Activated CD4-positive, alpha-beta T cell treated with anti-CD3 and anti-CD28 coated beads, Interleukin-2, amount 50 U/mL, for 4 hours (primary cell): Measurements from ENCODE around the gene GP9.
"Not testable (repeated sequence)": the region's sequence is repeated elsewhere in the genome, so short reads cannot be mapped to it uniquely, and the experiment has no call there.

Experiments
- DNase-seq, 2 experiments: peaks; one replicate each; pipeline ENCODE4 v3.0.0-alpha.2; 2020

GP9 gene

GRCh38 chr3:129081503-129081902 lies 20.9 kb downstream of the GP9 start:
- no peak for DNase-seq

- no peak for DNase-seq
Observed at GRCh38 chr3:129082026-129082425, 21.4 kb downstream of the GP9 start.

GRCh38 chr3:129084501-129084900 lies 23.9 kb downstream of the GP9 start:
- no peak for DNase-seq

GRCh38 chr3:129085165-129085715 lies 24.7 kb downstream of the GP9 start:
- DNase-seq = no peak

- no peak for DNase-seq
Observed at GRCh38 chr3:129085818-129086217, 25.2 kb downstream of the GP9 start.

GRCh38 chr3:129087138-129087702 lies 26.6 kb downstream of the GP9 start:
- no peak for DNase-seq

- peak in 1 of 2 experiments; percentile 19 for DNase-seq
Observed at GRCh38 chr3:129087904-129088303, 27.3 kb downstream of the GP9 start.

GRCh38 chr3:129088312-129088711 lies 27.7 kb downstream of the GP9 start:
- not testable (repeated sequence) for DNase-seq

- DNase-seq = no peak
Observed at GRCh38 chr3:129095285-129095684, 34.7 kb downstream of the GP9 start.

- no peak for DNase-seq
Observed at GRCh38 chr3:129100274-129100673, 39.7 kb downstream of the GP9 start.

GRCh38 chr3:129101370-129102138 lies 41.0 kb downstream of the GP9 start:
- DNase-seq = no peak

GRCh38 chr3:129103296-129103695 lies 42.7 kb downstream of the GP9 start:
- no peak for DNase-seq

- DNase-seq = no peak
Observed at GRCh38 chr3:129104051-129104450, 43.5 kb downstream of the GP9 start.

GRCh38 chr3:129104498-129105079 lies 44.0 kb downstream of the GP9 start:
- no peak for DNase-seq

GRCh38 chr3:129105862-129106261 lies 45.3 kb downstream of the GP9 start:
- no peak for DNase-seq

GRCh38 chr3:129106320-129106719 lies 45.7 kb downstream of the GP9 start:
- no peak for DNase-seq

GRCh38 chr3:129106866-129107565 lies 46.4 kb downstream of the GP9 start:
- no peak for DNase-seq

GRCh38 chr3:129107793-129108192 lies 47.2 kb downstream of the GP9 start:
- DNase-seq = no peak

- not testable (repeated sequence) for DNase-seq
Observed at GRCh38 chr3:129111076-129111780, 50.6 kb downstream of the GP9 start.
